HG02852 (cell line): ENCODE results near the gene PTPRA.

Experiments
- ATAC-seq: cut with Tn5 transposase; IDR thresholded peaks from one replicate; pipeline ENCODE4 v1.9.1; 2021; ENCODE audit warnings: mild to moderate bottlenecking, moderate library complexity; ENCODE audit not compliant: unreplicated experiment

PTPRA gene

DNA sequence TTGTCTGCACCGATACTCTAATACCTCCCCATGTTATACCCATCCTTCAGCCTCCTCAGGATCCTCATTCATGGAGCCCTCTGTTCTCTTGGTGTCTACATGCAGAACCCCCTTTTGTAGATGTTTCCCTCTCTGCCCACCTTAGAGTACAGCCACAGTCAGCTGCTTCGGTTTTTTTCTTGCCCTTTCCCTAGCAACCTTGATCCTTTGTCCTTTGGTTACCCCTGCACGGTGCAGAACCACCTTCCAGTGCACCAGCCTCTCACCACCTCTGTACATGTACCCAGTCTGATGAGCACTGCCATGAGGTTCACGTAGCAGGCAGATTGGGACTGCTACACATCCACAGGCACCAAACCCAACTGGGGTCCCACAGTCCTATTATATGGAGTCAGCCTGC lies 25.5 kb upstream of the PTPRA start:
- ATAC-seq: no peak

DNA sequence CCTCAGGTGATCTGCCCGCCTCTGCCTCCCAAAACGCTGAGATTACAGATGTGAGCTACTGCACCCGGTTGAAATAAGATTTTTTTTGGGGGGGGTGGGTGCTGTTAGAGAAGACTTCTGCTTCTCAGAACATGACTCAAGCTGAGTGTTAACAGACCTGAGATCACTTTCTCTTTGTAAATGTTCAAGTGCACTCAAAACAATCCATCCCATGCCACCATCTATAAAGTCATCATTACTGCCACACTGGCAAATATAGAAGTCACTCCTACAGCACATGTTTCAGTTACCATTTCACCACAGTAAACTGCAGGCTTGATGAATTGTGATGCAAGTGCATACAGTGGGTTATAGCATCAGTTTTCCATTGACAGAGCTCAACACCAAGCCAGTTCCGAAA lies 23.8 kb upstream of the PTPRA start:
- no peak for ATAC-seq

DNA sequence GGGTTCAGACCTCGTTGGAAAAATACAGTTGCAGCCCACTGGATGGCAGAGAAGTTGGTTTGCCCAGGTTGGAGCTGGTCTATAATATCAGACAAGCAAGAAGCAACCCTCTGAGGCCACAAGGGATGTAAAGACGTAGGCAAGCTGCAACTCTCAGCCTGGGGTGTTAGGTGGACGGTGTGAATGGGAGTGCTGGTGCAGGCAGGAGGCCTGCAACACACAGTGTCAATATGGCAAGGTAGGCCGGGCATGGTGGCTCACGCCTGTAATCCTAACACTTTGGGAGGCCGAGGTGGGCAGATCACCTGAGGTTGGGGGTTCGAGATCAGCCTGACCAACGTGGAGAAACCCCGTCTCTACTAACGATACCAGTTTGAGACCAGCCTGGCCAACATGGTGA lies 22.2 kb upstream of the PTPRA start:
- no peak for ATAC-seq

DNA sequence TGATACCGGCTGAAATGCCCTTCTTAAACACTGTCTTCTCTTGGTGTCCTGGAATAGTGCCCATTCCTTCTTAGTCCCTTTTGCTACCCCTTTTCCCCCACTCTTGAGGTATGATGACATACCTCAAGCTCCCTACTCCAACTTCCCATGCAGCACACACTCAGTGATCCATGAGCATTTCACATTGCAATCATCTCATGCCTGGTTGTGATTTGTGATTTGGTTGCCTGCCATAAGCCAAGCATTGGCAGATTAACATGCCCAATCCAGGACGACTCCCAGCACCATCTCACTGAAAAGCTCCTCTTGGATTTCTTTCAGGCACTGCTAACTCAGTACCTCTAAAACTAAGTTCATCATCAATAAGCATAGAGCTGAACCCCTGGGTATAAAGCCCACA lies 14.7 kb upstream of the PTPRA start:
- ATAC-seq: no peak

DNA sequence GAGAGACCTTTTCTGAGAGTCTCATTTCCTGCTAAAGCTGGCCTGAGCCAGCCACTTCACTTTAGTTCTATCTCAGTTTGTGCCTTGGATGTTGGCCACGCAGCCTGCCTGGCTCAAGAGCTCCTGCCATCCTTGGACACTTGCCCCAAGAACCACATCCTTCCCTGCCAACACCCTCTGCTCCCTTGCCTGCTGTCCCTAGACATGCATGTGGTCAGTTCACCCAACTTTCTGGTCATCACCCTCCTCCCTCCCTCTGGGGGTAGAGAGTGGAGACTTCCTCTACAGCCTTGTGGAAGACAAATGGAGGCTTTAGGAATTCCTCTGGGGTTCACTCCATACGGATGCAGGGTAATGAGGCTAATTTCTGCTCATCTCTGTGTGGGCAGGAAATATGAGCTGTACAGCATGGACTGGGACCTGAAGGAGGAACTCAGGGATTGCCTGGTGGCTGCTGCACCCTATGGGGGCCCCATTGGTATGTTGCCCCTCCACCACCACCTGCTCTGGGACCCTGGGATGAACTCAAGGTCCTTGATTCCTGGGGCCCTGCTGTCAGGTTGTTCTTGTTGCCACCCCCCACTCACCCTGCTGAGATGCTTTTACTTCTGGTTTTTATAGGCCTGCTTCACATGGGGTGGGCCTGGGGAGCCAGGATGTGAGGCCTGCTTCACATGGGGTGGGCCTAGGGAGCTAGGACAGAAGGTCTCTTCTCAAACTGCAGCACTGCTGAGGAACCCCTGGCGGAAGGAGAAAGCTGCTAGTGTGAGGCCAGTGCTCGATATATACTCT lies 13.8 kb upstream of the PTPRA start:
- no peak for ATAC-seq

DNA sequence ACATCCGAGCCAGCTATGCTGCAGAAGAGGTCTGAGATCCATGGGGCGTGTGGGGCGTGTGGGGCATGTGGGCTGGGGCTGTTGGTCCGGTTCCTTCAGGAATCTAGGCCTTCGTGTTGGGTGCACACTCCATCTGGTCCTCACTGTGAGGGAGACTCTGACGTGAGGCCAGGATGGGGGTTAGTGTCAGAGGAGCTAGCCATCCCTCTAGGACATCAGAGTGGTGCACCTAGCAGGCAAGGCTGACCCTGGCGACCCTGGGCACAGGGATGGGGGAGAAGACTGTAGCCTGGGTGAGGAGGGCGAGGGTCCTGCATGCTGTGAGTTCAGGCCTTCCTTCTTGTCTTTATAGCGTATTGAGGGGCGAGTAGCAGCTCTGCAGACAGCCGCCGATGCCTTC lies 8.7 kb upstream of the PTPRA start:
- ATAC-seq: no peak

DNA sequence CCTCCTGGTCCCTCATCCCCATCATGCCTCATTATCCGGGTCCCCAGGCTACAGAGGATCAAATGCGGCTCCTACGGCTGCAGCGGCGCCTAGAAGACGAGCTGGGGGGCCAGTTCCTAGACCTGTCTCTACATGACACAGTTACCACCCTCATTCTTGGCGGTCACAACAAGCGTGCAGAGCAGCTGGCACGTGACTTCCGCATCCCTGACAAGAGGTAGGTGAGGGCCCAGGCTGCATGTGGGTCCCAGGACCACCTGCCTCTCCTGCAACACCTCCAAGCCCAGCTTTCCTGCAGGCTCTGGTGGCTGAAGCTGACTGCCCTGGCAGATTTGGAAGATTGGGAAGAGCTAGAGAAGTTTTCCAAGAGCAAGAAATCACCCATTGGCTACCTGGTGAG lies 8.2 kb upstream of the PTPRA start:
- ATAC-seq: no peak

DNA sequence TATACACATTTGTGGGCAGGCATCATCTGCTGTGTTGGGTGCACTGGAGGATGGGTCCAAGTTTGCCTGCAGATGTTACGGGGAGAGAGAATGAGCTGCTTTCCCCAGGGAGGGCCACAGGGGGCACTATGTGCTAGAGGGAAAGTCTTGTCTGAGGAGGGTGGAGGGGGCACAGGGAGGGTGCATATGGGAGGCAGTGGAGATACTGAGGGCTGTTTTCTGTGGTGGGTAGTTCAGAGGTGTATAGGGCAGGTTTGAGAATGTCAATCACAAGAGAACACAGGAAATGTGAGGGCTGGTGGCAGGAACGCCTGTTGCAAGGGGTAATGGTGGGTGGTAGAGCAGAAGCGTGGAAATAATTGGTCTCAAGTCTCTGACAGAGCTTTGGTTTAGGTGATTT lies 7.7 kb upstream of the PTPRA start:
- no peak for ATAC-seq

DNA sequence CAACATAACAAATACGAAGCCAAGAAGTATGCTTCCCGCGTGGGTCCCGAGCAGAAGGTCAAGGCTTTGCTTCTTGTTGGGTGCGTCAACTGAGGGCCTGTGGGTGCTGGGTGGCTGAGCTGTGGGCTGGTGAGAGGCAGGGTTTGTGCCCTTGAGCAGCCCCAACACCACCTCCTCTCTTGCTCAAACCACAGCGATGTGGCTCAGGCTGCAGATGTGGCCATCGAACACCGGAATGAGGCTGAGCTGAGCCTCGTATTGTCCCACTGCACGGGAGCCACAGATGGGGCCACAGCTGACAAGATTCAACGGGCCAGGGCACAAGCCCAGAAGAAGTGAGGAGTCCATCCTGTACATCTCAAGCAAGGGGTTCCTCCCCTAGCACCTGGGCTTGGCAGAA lies 7.0 kb upstream of the PTPRA start:
- no peak for ATAC-seq

DNA sequence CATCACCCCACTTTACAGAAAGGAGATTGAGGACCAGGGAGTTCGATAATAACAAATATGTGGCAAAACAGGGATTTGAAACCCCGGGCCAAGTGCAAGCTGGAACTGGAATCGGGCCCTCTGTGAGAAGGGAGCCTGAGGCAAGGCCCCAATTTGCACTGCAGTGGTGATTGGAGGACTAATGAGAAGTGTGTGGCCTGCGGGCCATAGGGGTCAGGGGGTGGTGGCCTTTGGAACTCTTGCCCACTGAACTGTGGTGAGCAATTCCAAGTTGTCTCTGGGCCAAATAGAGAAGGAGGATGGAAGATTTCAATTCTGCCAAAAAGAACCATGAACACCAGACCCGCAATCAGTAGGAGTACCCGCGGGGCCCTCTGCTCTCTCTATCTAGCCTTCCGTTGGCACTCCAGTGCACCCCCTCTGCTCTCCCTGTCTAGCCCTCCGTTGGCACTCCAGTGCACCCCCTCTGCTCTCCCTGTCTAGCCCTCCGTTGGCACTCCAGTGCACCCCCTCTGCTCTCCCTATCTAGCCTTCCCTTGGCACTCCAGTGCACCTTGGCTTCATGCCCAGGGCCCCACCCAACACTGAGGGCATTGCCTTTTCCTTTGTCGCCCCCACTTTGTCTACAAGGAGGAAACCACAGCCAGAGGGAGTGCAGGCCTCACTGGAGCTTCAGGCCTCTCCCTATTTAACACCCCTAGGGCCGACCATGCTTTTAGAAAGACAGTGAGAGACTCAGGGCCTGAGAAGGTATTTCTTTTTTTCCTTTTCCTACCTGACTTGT lies 6.0 kb upstream of the PTPRA start:
- no peak for ATAC-seq

DNA sequence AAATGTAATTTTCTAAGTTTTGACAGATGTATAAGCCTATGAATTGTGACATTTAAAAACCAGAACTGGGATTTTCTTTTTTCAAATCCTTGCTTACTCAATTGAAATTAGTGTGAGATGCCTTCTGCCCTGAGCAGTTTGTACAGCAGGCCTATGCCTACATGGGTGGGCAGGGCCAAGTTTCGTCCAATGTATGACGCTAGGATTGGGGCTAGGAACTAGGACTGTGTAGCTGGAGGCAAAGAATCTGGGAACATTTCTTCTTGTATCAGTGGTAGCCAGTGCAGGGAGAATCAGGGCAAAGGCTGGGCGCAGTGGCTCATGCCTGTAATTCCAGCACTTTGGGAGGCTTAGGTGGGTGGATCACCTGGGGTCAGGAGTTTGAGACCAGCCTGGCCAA lies 3.9 kb upstream of the PTPRA start:
- no peak for ATAC-seq

DNA sequence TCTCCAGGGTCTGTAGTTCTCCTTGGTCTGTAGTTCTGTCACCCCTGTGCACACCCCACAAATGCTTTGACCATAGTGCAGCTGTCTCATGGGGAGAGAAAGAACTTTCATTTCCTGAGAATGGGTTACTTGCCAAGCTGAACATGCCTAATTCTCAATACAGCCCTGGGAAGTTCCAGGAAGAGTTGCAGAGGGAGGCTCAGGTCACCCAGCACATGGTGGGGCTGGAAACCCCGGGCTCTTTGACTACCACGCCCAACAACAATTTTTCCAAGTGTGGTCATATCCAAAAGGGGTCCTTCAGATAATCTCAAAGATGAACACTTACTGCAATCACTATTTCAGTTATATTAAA lies 2.2 kb upstream of the PTPRA start:
- ATAC-seq: no peak

DNA sequence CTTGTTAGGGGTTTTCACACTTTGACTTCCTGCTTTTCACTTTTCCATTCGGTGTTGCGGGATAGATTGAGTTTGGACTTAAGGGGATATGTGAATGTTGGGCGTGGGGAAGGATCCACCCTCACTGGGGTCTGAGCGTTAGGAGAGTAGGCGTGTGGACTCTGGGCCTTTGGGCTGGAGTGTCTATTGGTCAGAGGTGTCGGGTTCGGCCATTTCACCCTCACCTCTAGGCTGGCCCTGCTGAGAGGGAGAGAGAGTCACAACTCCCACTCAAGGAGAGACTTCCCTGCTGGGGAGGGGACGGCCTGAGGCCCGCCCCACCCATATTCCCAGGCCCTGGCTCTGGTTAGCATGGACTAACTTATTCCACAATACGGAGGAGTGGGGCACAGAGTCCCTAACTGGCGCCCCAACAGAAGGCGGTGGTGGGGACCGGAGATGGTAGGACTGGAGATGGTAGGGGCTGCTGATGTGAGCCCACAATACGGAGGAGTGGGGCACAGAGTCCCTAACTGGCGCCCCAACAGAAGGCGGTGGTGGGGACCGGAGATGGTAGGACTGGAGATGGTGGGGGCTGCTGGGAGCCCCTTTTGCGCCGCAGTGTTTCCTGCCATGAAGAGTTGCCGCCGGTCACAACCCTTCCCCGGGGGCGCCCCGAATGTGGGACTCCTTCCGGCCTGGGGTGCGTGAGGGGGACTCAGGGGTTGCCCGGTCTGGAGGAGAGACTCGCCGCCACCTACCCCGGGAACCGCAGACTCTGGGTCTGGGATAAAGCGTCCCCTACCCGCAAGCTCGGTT lies 1.4 kb upstream of the PTPRA start:
- no peak for ATAC-seq

DNA sequence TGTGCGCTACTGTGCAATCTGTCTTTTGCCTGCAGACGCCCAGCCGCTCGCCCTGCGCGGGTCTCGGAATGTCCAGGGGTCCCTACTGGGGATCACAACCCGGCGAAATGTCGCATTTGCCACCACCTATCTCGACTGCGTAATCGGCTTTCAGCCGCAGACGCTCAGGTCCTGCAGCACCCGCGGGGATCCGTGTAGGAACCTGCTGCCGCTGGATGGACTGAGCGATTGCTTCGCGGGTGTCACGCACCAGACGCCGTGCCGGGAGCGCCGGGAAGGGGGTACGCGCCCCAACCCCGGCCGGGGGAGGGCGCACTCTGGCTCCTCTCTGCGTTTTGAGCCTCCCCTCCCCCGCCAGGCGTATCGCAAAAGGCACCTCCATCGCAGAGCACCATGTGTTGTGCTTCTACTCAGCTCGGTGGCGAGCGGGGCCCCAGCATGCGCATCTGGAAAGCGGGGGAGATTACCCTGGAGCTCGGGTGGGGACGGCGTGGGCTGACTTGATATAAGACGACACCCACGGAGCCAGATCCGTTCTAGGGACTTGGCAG lies 747 bp upstream of the PTPRA start:
- peak; percentile 26 for ATAC-seq

DNA sequence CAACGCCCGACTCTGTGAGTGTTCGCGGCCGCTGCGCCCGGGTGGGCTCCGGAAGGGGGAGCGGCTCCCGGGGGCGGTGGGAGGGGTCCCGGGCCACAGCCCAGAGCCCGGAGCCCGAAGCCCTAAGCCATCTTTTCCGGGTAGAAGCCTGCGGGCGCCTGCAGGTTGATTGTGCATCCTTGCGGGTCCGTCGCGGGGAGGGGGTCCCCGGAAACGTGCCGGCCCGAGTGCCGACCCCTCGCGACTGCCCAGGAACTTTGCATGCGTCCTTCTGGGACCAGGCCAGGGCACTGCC lies 413 bp downstream of the PTPRA start:
- peak; percentile 41 for ATAC-seq

DNA sequence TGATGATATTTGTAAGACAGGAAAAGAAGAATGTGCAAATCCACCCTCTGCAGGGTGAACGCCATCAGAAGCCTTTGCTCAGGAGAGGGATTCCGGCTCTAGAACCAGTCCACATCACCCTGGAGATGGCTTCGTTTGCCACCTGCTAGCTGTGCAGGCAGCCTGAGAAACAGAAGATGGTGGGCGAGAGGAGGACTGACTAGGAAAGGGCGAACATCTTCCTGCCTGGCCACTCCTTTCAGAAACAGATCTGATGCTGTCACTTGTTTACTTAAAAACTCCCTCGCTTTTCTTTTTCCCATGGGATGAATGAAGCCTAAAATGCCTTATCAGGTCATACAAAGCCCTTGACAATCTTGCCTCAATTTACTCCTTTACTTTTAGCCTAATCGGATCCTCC lies 1.2 kb downstream of the PTPRA start:
- no peak for ATAC-seq

DNA sequence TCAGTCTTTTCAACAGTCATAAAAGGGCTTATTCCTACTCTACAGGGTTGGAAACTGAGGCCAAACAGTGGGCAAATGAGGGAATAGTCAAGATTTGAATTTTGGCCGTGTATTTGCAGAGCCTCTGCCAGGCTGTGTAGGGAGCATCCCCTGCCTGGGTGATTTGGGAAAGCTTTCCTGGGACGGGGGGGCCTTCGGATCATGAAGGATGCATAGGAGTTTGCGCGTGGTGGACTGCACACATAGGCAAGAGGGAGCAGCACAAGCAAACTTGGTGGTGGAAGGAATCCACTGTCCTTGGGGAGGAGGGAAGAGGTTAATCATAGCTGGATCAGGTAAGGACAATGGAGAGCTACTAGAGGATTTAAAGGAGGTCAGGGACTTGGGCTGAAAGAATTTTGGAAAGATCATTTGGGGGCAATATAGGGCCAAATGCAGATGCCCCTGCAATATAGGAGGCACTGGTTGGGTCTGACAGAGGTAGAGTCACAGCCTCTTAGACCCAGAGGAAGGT lies 2.5 kb downstream of the PTPRA start:
- no peak for ATAC-seq

DNA sequence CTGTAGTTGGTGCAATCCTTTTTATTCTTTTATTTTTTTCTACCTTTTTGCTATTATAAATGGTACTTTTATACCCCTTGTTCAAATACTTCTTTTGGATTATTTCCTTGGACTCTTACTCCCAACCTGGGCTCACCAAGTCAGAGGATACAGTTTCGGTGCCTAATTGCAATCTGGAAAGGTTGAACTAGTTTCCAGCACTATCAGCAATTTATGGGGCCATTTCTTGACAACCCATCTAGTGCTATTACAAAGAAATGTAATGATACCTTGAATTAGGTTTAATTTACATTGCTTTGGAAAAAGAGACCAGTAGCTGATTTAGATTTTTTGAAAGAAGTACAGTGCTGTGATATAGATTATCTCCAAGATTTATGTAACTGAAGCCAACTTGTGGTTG lies 5.2 kb downstream of the PTPRA start:
- no peak for ATAC-seq

DNA sequence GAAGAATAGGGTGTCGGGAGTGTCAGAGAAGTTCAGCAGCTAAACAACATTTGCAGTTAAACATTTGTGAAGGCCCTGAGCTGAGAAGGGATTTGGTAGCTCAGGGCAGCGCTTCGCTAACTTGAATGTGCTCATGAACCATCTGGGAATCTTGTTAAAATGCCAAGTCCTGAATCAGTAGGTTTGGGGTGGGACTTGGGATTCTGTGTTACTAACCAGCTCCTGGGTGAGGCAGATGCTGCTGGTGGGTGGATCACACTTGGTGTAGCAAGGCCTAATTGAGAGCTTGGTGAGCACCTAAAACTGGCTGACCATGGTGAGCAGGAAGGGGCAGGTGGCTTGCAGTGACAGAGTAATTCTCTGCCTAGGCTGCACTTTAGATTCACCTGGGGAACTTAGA lies 5.9 kb downstream of the PTPRA start:
- no peak for ATAC-seq

DNA sequence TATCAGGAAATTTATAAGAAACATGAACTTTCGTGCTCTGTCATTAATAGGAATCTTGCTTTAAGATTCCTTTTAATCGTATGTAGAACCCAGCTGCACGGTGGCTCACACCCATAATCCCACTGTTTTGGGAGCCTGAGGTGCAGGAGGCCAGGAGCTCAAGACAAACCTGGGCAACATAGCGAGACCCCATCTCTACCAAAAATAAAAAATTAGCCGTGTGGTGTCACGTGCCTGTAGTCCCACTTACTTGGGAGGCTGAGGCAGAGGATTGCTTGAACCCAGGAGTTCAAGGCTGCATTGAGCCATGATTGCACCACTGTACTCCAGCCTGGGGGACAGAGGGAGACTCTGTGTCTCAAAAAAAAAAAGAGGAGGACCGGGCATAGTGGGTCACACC lies 7.4 kb downstream of the PTPRA start:
- no peak for ATAC-seq
